ENCODE results near the gene CGREF1. TPM values are rescaled to one million over a fixed set of nuclear protein-coding genes. Genes with fewer than 3 reads are reported as not detected.

CGREF1 gene
- total RNA-seq, 1 donor from 2014 or later = not detected

DNA sequence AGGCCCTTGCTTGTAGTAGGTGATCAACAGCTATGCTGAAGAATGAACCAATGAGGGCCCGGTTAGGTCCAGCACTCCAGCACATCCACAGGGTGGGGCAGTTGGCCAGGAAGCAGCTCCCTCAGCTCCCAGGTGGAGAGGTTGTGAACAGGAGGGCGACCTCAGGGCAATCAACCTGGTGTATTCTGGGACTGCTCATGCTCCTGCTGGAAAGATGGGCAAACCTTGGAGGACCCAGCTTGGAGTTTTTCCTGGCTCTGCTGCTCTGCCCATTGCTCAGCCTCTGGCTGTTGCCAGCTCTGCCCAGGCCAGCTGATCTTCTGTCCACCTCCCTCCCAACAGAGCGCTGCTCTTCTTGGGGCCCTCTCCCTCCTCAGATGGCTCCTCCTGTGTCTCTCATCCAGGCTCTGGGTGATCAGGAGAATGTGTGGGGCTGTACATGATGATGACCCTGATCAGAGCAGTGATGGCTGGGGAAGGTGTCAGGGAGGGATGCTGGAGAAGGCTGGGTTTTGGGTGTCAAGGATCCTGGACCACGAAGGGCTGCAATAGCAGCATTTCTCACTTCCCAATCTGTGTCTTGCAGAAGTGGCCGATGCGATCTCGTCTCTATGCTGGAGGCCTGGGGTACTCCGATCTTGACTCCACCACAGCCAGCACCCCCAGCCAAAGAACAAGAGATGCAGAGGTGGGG, 33.3 kb upstream of the CGREF1 start:
- Mint-ChIP-seq H3K36me3 (ENCODE audit: low read depth, unreplicated experiment) (no peaks in the 10 kb centered on the region), H3K4me1 (ENCODE audit: unreplicated experiment) (no peaks in the 10 kb centered on the region), H3K27ac (ENCODE audit: unreplicated experiment) (no peak overlapping the region), H3K27me3 (ENCODE audit: unreplicated experiment) (no peaks in the 10 kb centered on the region), H3K9me3 (ENCODE audit: unreplicated experiment) (no peaks in the 10 kb centered on the region), H3K4me3 (ENCODE audit: unreplicated experiment) (no peak overlapping the region)
- DNase-seq (ENCODE audit: low spot score) = no peak
- TF ChIP-seq CTCF (IDR thresholded peaks at IDR 0.05; ENCODE audit: unreplicated experiment) = no peak

GRCh38 chr2:27150639-27151230, 31.8 kb upstream of the CGREF1 start:
- Mint-ChIP-seq H3K4me3 (ENCODE audit: unreplicated experiment) (no peak overlapping the region), H3K27ac (ENCODE audit: unreplicated experiment) (no peak overlapping the region), H3K9me3 (ENCODE audit: unreplicated experiment) (no peaks in the 10 kb centered on the region), H3K4me1 (ENCODE audit: unreplicated experiment) (no peaks in the 10 kb centered on the region), H3K27me3 (ENCODE audit: unreplicated experiment) (no peaks in the 10 kb centered on the region), H3K36me3 (ENCODE audit: low read depth, unreplicated experiment) (no peaks in the 10 kb centered on the region)
- TF ChIP-seq CTCF (IDR thresholded peaks at IDR 0.05; ENCODE audit: unreplicated experiment) = no peak
- no peak for DNase-seq (ENCODE audit: low spot score)

DNA sequence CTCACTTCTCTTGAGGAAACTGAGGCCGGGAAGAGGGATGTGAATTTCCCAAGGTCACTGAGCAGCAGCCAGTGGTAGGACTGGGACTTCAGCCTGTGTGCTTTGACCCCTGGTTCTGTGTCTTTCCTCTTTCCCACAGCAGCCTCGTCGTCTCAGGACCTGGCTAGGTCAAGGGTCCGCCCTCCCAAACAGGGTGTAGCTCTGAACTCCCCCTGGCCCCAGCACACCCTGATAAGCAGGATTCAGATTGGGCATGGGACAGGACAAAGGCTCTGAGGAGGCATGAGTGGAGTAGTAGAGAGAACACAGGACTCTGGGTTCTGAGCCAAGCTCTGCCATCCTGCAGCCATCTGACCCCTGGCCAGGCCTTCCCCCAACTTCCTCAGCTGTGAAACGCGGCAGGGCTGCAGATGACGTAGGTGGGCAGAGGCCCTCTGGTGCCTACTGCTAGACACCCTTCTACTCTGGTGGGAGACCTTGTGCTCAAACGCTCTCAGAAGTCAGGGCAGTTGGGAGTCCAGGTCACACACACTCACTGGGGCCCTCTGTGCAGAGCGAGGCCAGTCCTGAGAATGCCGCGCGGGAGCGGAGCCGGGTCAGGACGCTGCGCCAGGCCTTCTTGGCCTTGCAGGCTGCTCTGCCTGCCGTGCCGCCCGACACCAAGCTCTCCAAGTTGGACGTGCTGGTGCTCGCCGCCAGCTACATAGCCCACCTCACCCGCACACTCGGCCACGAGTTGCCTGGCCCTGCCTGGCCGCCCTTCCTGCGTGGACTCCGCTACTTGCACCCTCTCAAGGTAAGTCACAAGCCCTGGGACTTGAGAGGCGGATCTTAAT, 30.9 kb upstream of the CGREF1 start:
- no peaks in the 10 kb centered on the region for H3K4me1 Mint-ChIP-seq (ENCODE audit: unreplicated experiment)
- no peaks in the 10 kb centered on the region for H3K36me3 Mint-ChIP-seq (ENCODE audit: low read depth, unreplicated experiment)
- H3K9me3 Mint-ChIP-seq (ENCODE audit: unreplicated experiment) = no peaks in the 10 kb centered on the region
- peaks cover 2% of the 10 kb centered on the region for H3K27me3 Mint-ChIP-seq (ENCODE audit: unreplicated experiment)
- TF ChIP-seq CTCF (IDR thresholded peaks at IDR 0.05; ENCODE audit: unreplicated experiment) = no peak
- no peak for DNase-seq (ENCODE audit: low spot score)
- H3K4me3 Mint-ChIP-seq (ENCODE audit: unreplicated experiment) = no peak overlapping the region
- H3K27ac Mint-ChIP-seq (ENCODE audit: unreplicated experiment) = no peak overlapping the region

GRCh38 chr2:27148801-27149439, 30.0 kb upstream of the CGREF1 start, which contains the start of gene TCF23:
TCF23 (plus strand) TSS chr2:27149004; CDS start chr2:27149134, 130 bp downstream.
- no peak within 1 kb of the TSS for H3K4me3 Mint-ChIP-seq (ENCODE audit: unreplicated experiment)
- TF ChIP-seq CTCF (IDR thresholded peaks at IDR 0.05; ENCODE audit: unreplicated experiment) = no peak
- no peaks in the 10 kb centered on the region for H3K36me3 Mint-ChIP-seq (ENCODE audit: low read depth, unreplicated experiment)
- no peaks in the 10 kb centered on the region for H3K9me3 Mint-ChIP-seq (ENCODE audit: unreplicated experiment)
- H3K4me1 Mint-ChIP-seq (ENCODE audit: unreplicated experiment) = no peaks in the 10 kb centered on the region
- no peak for DNase-seq (ENCODE audit: low spot score)
- peaks cover 2% of the 10 kb centered on the region for H3K27me3 Mint-ChIP-seq (ENCODE audit: unreplicated experiment)
- peak within 1 kb of the TSS; percentile 21 for H3K27ac Mint-ChIP-seq (ENCODE audit: unreplicated experiment)

All from endothelial cell (in vitro differentiated cells).